HG03520 (cell line): ENCODE data around the gene OR5L1.

Source experiments
- ATAC-seq: cut with Tn5 transposase; IDR thresholded peaks from one replicate; pipeline ENCODE4 v1.9.1; 2021; ENCODE audit warnings: mild to moderate bottlenecking, moderate library complexity; ENCODE audit not compliant: unreplicated experiment

Gene OR5L1

GRCh38 chr11:55811067-55811466, at the start of gene OR5L1:
OR5L1 (plus strand) TSS chr11:55811367; CDS start chr11:55811467, 100 bp downstream.
- no peak for ATAC-seq

GRCh38 chr11:55773138-55773537, 38.0 kb upstream of the OR5L1 start, which contains the start of gene OR5D13:
OR5D13 (plus strand) TSS chr11:55773438; CDS start chr11:55773438, 0 bp downstream.
- no peak for ATAC-seq

DNA sequence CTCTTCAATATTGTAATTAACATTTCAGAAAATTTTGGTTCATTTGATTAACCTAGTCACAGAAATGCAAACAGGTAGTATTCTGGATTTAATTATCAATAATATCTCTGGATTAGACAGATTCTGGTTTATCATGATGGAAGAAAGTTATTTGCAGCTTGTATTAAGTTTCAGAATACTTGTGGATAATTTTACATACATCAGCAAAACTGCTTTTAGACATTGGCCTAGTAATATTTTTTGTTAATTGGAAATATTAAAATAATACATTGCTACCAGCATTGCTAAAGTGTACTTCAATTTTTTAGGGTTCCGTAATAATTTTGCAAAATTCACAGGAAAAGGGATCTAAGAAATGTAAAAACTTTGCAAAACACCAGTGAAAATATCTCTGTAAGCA, 19.6 kb upstream of the OR5L1 start:
- ATAC-seq: no peak

DNA sequence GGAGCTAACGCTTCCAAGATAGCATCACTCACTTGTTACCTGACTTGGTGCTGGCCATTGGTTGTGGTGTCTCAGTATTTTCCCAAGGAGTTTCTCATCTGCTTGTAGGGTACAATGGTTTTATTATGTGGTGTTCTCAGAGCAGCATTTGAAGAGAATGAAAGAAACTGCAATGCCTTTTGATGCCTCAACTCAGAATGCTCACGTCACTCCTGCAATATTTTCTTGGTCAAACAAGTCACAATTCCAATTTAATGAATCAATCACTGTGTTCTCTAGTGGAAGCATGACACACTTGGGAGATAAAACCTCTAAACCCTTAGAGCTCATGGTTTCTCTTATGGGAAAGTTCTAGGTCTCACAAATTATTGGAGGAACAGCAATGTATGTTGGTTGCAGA, 17.8 kb upstream of the OR5L1 start:
- no peak for ATAC-seq

DNA sequence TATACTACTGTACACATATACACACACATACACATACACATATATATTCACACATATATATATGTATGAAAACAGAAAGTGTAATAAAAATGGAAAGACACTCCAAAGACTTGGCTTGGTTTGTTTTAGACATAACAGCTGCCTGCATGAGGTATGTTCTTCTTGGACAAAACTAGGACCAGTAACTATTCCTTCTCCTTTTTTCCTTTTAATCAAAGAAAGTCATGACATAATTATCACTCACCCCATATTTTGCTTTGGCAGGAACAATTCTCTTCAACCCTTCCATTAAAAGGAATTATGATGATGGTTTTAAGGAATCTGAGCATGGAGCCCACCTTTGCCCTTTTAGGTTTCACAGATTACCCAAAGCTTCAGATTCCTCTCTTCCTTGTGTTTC, 15.9 kb upstream of the OR5L1 start, which contains the start of gene OR5D14:
TSS of gene OR5D14 (plus strand) at position 301 of the 400 bp plus-strand sequence. CDS start at position 301, 0 bp downstream.
- no peak for ATAC-seq

DNA sequence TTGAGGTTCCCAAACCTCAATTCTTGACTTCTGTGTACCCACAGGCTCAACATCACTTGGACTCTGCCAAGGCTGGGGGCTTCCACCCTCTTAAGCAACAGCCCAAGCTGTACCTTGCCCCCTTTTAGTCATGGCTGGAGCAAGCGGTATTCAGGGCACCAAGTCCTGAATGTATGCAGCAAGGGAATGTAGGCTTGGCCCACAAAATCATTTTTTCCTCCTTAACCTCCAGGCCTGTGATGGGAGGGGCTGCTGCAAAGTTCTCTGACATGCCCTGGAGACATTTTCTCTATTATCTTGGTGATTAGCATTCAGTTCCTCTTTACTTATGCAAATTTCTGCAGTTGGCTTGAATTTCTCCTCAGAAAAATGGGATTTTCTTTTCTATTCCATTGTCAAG, 4.9 kb upstream of the OR5L1 start:
- ATAC-seq: no peak

GRCh38 chr11:55819330-55819729, 8.2 kb downstream of the OR5L1 start, which contains the start of gene OR5D18:
OR5D18 (plus strand) TSS chr11:55819630; CDS start chr11:55819630, 0 bp downstream.
- ATAC-seq: no peak

DNA sequence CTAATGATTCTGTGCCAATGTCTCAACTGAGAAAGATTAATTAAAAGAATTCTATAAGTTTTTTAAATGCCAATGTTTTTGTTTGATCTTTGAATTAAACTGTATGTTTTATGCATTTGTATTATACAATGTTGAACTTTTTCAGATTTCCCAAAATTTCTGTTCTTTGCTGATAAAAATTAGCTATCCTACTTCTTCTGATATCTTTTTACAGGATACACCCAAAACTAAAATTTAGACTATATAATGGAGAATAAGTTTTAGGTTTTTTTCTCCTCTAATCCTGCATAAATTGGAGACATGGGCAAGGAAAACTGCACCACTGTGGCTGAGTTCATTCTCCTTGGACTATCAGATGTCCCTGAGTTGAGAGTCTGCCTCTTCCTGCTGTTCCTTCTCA, 15.8 kb downstream of the OR5L1 start, which contains the start of gene OR5L2:
TSS of gene OR5L2 (plus strand) at position 301 of the 400 bp plus-strand sequence. CDS start at position 301, 0 bp downstream.
- ATAC-seq: no peak

DNA sequence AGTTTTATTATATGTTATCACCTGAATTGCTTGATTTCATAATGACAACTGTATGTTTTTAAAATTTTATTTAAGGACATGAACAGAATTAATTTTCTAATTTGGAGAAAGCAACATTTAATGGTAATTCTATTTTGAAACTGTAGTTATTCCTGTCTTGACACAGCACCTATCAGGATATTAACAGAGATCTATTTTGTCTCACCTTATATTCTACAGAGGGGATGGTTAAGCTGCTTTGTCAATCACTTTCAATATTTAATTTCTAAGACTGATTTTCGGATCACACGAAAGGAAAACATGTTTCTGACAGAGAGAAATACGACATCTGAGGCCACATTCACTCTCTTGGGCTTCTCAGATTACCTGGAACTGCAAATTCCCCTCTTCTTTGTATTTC, 27.3 kb downstream of the OR5L1 start, which contains the start of gene OR5D16:
TSS of gene OR5D16 (plus strand) at position 301 of the 400 bp plus-strand sequence. CDS start at position 301, 0 bp downstream.
- no peak for ATAC-seq

DNA sequence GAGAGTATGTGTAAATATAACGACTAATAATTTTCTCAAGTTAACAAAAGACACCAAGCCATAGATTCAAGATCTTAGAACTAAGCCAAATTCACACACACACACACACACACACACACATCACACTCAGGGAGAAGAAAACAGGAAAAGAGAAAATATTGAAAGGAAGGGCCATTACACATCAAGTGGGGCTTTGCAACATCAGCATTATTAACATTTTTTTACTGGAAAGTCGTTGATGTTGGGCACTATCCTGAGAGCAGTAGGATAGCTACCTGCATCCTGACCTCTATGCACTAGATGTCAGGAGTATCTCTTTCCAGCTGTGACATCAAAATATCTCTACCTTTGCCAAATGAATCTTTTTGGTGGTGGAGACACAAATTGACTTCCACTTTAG, 36.3 kb downstream of the OR5L1 start:
- ATAC-seq: no peak

GRCh38 chr11:55849037-55849436, 37.9 kb downstream of the OR5L1 start:
- no peak for ATAC-seq

- no peak for ATAC-seq
These were observed 41.0 kb downstream of the OR5L1 start for GRCh38 chr11:55852141-55852540.

DNA sequence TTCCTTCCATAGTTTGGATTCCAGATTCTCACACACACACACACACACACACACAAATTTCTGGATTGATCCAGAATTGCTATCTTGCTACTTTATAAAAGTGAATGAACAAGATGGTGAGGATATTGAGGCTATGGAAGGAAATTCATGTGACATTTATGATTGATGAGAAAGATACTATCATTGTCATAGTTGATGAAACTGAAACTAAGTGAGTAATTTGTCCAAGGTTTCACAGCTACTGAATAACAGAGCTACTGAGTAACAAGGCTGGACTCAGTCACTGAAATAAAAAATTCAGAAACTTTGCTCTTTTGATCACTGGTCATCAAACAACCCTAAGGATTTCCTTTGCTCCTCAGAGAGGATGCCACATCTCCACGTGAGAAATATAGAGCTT, 43.5 kb downstream of the OR5L1 start:
- ATAC-seq: peak; percentile 64
